Measurements from ENCODE around the gene VSTM4.

VSTM4 gene

DNA sequence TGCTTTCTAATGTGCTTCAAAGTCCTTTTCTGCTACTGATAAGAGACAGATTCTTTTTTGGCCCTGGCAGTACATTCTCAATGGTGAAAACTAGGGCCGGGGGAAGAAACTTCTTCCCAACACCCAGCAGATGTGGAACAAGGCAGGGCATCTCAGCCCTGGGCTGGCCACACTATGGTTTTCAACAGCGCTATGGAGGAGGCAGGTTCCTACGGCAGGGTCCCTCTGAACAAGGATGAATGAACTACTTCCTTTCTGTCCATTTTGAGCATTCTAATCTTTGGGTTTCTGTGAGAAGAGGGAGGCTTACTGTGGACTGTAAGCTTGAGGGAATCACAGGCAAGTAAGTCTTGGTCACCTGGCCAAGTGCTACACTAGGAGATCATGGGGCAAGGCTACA is 78.7 kb downstream of the VSTM4 start:
- no peak for DNase-seq (ENCODE audit: low spot score)
- TF ChIP-seq CTCF (IDR thresholded peaks at IDR 0.05; ENCODE audit: extremely low read depth, insufficient read depth, missing control alignments): no peak
- in situ Hi-C loops (cut with MboI; ENCODE audit: low pct_unique_long_range_greater_than_20kb, low sequenced_read_pairs, unreplicated experiment): no loop called here

GRCh38 chr10:49035920-49036319 is 79.4 kb downstream of the VSTM4 start:
- TF ChIP-seq CTCF (IDR thresholded peaks at IDR 0.05; ENCODE audit: extremely low read depth, insufficient read depth, missing control alignments): no peak
- in situ Hi-C loops (cut with MboI; ENCODE audit: low pct_unique_long_range_greater_than_20kb, low sequenced_read_pairs, unreplicated experiment): no loop called here
- DNase-seq (ENCODE audit: low spot score): no peak

- in situ Hi-C loops (cut with MboI; ENCODE audit: low pct_unique_long_range_greater_than_20kb, low sequenced_read_pairs, unreplicated experiment): no loop called here
- no peak for DNase-seq (ENCODE audit: low spot score)
- TF ChIP-seq CTCF (IDR thresholded peaks at IDR 0.05; ENCODE audit: extremely low read depth, insufficient read depth, missing control alignments): no peak
These were observed 80.4 kb downstream of the VSTM4 start for GRCh38 chr10:49034925-49035324.

- in situ Hi-C loops (cut with MboI; ENCODE audit: low pct_unique_long_range_greater_than_20kb, low sequenced_read_pairs, unreplicated experiment): no loop called here
- DNase-seq (ENCODE audit: low spot score): no peak
- no peak for TF ChIP-seq CTCF (IDR thresholded peaks at IDR 0.05; ENCODE audit: extremely low read depth, insufficient read depth, missing control alignments)
These were observed 81.4 kb downstream of the VSTM4 start for GRCh38 chr10:49033939-49034338.

GRCh38 chr10:49029666-49030065 is 85.7 kb downstream of the VSTM4 start:
- no peak for DNase-seq (ENCODE audit: low spot score)
- no peak for TF ChIP-seq CTCF (IDR thresholded peaks at IDR 0.05; ENCODE audit: extremely low read depth, insufficient read depth, missing control alignments)
- in situ Hi-C loops (cut with MboI; ENCODE audit: low pct_unique_long_range_greater_than_20kb, low sequenced_read_pairs, unreplicated experiment): no loop called here

DNA sequence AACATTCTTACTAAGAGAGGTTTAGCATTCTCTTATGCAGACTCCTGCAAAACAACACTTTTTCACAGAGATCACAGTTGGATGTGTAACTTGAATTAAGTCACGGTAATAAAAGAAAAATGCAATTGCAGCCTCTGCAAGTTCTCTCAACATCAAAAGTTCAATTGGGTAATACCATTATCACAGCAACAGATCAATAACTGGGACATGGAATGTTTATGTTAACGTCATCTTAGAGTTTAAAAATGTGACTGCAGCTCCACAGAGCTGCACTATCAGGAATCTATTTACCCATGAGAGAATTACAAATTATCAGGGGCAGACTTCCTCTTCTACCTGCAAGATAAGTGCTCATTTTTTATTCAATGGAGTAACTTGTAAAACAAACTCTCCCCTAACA is 86.7 kb downstream of the VSTM4 start:
- DNase-seq (ENCODE audit: low spot score): no peak
- in situ Hi-C loops (cut with MboI; ENCODE audit: low pct_unique_long_range_greater_than_20kb, low sequenced_read_pairs, unreplicated experiment): no loop called here
- no peak for TF ChIP-seq CTCF (IDR thresholded peaks at IDR 0.05; ENCODE audit: extremely low read depth, insufficient read depth, missing control alignments)

All from GM13977 (cell line).